Liver (tissue), 9 donors: ENCODE measurements around the gene CBX4. TPM values are rescaled to one million over a fixed set of nuclear protein-coding genes. Genes with fewer than 3 reads are reported as not detected.

ENCODE experiments used
- DNase-seq: peaks from one replicate; pipeline ENCODE4 v3.0.0-alpha.2; 2017; ENCODE audit warnings: low spot score
- H3K27ac ChIP-seq, 2 donors: one replicate each; pipeline ENCODE4 v1.7.0; 2013; ENCODE audit warnings: inconsistent platforms in 2 of 2, low read length in 2 of 2, control low read depth in 1 of 2, low read depth in 1 of 2, mild to moderate bottlenecking in 1 of 2
- H3K27me3 ChIP-seq, 4 donors: one replicate each; pipeline versions ENCODE4 v1.6.1 to v1.7.0; 2013; ENCODE audit warnings: low read length in 3 of 4, inconsistent platforms in 1 of 4, mild to moderate bottlenecking in 1 of 4, moderate library complexity in 1 of 4; ENCODE audit not compliant: control insufficient read depth in 4 of 4, insufficient read depth in 4 of 4
- H3K36me3 ChIP-seq, 4 donors: one replicate each; pipeline versions ENCODE4 v1.6.1 to v1.7.0; 2013; ENCODE audit warnings: low read length in 3 of 4, mild to moderate bottlenecking in 3 of 4, low read depth in 1 of 4, moderate library complexity in 1 of 4; ENCODE audit not compliant: control insufficient read depth in 4 of 4, insufficient read depth in 3 of 4
- H3K4me1 ChIP-seq, 4 donors: one replicate each; pipeline versions ENCODE4 v1.6.1 to v1.7.0; 2013; ENCODE audit warnings: low read length in 3 of 4, mild to moderate bottlenecking in 3 of 4, moderate library complexity in 1 of 4; ENCODE audit not compliant: control insufficient read depth in 4 of 4, insufficient read depth in 4 of 4
- H3K4me3 ChIP-seq, 3 donors: one replicate each; pipeline versions ENCODE4 v1.6.1 to v1.7.0; 2013; ENCODE audit warnings: low read length in 3 of 3, control low read depth in 1 of 3, low read depth in 1 of 3, mild to moderate bottlenecking in 1 of 3
- H3K9ac ChIP-seq, 2 donors: one replicate each; pipeline ENCODE4 v1.7.0; 2013; ENCODE audit warnings: low read length in 2 of 2, mild to moderate bottlenecking in 2 of 2, moderate library complexity in 2 of 2, control low read depth in 1 of 2, low read depth in 1 of 2
- H3K9me3 ChIP-seq, 4 donors: one replicate each; pipeline versions ENCODE4 v1.6.1 to v1.7.0; 2013; ENCODE audit warnings: low read length in 3 of 4; ENCODE audit not compliant: control insufficient read depth in 4 of 4
- ATF3 ChIP-seq: IDR thresholded peaks from 2 replicates; pipeline ENCODE4 v1.6.1; 2016; ENCODE audit warnings: antibody characterized with exemption
- FOXA1 ChIP-seq: IDR thresholded peaks from 2 replicates; pipeline ENCODE4 v1.6.1; 2016; ENCODE audit warnings: antibody characterized with exemption
- FOXA2 ChIP-seq: IDR thresholded peaks from 2 replicates; pipeline ENCODE4 v1.6.1; 2016; ENCODE audit warnings: antibody characterized with exemption
- GABPA ChIP-seq, 2 donors: IDR thresholded peaks in 1 of 2; conservative IDR thresholded peaks in 1 of 2; 2 replicates each; pipeline ENCODE4 v1.6.1; 2016; ENCODE audit warnings: antibody characterized with exemption in 2 of 2, mild to moderate bottlenecking in 1 of 2, moderate library complexity in 1 of 2
- HNF4A ChIP-seq, 2 donors: conservative IDR thresholded peaks; 2 replicates each; pipeline ENCODE4 v1.6.1; 2016; ENCODE audit warnings: antibody characterized with exemption in 2 of 2, mild to moderate bottlenecking in 2 of 2
- HNF4G ChIP-seq: IDR thresholded peaks from 2 replicates; pipeline ENCODE4 v1.6.1; 2016; ENCODE audit warnings: antibody characterized with exemption
- JUND ChIP-seq, 2 donors: IDR thresholded peaks; 2 replicates each; pipeline ENCODE4 v1.6.1; 2016; ENCODE audit warnings: antibody characterized with exemption in 2 of 2
- MAX ChIP-seq: IDR thresholded peaks from 2 replicates; pipeline ENCODE4 v1.6.1; 2016; ENCODE audit warnings: antibody characterized with exemption
- NR2F2 ChIP-seq: IDR thresholded peaks from 2 replicates; pipeline ENCODE4 v1.6.1; 2016; ENCODE audit warnings: antibody characterized with exemption
- RAD21 ChIP-seq, 2 donors: IDR thresholded peaks; 2 replicates each; pipeline ENCODE4 v1.6.1; 2016; ENCODE audit warnings: antibody characterized with exemption in 2 of 2, mild to moderate bottlenecking in 2 of 2
- SP1 ChIP-seq: IDR thresholded peaks from 2 replicates; pipeline ENCODE4 v1.6.1; 2018; ENCODE audit warnings: antibody characterized with exemption, mild to moderate bottlenecking
- TAF1 ChIP-seq: conservative IDR thresholded peaks from 2 replicates; pipeline ENCODE4 v1.6.1; 2016; ENCODE audit warnings: antibody characterized with exemption, mild to moderate bottlenecking
- YY1 ChIP-seq: IDR thresholded peaks from 2 replicates; pipeline ENCODE4 v1.6.1; 2016; ENCODE audit warnings: antibody characterized with exemption, mild to moderate bottlenecking
- WGBS: extraction: QIAGEN DNeasy Blood & Tissue Kit; methylation state at CpG from one replicate; pipeline ENCODE4 v1.1.7; 2013; 5-methylcytosine and 5-hydroxymethylcytosine counted together
- polyA plus RNA-seq, 2 donors: library from polyadenylated mRNA; stranded (reverse) in 1 of 2; unstranded in 1 of 2; fragments of 200-250 nt in 1 of 2; fragments of >200 nt in 1 of 2; fragmentation: Nextera tagmentation in 1 of 2; extraction: Ambion mirVana in 1 of 2; gene quantifications; one replicate each; pipeline versions ENCODE4 v1.2.1 to v1.2.3, GENCODE V29; 2013 to 2015
- total RNA-seq, 2 donors: library from RNA; depleted of rRNA; stranded (reverse); fragments of >200 nt; gene quantifications; one replicate each; pipeline ENCODE4 v1.2.3, GENCODE V29; 2014
- TF ChIP-seq, protein P1 (sequence below): fragments of 150-350 bp; IDR thresholded peaks from 2 replicates; pipeline ENCODE4 v1.5.1; 2017; ENCODE audit warnings: improper control_type of control experiment, low read depth, low read length; ENCODE audit not compliant: missing input control
- donor health status: healthy.
- donor health status: healthy.
- donor health status: healthy.
- donor health status: healthy.
- donor health status: healthy.

Gene CBX4
- total and polyA plus RNA-seq, 4 donors, result 4.8 to 8.9 (median 6.3) TPM

- DNase-seq, result no peak
- no peak for TF ChIP-seq SP1
- TF ChIP-seq NR2F2, result no peak
- peaks cover 6 to 53% (median 25%) of the 10 kb centered on the region in 4 donors for H3K27me3 ChIP-seq
- peaks cover 8 to 41% (median 17%) of the 10 kb centered on the region in 4 donors for H3K4me1 ChIP-seq
- no peak overlapping the region for H3K27ac ChIP-seq
- no peak overlapping the region for H3K4me3 ChIP-seq
- 5% methylated on average over 52 of the region's 52 CpGs for WGBS
- H3K9me3 ChIP-seq, result peaks cover 0 to 6% (median 0%) of the 10 kb centered on the region in 4 donors
- H3K9ac ChIP-seq, result no peak overlapping the region
- no peaks in the 10 kb centered on the region for H3K36me3 ChIP-seq
Measured at GRCh38 chr17:79801156-79802038, 37.8 kb downstream of the CBX4 start.

DNA sequence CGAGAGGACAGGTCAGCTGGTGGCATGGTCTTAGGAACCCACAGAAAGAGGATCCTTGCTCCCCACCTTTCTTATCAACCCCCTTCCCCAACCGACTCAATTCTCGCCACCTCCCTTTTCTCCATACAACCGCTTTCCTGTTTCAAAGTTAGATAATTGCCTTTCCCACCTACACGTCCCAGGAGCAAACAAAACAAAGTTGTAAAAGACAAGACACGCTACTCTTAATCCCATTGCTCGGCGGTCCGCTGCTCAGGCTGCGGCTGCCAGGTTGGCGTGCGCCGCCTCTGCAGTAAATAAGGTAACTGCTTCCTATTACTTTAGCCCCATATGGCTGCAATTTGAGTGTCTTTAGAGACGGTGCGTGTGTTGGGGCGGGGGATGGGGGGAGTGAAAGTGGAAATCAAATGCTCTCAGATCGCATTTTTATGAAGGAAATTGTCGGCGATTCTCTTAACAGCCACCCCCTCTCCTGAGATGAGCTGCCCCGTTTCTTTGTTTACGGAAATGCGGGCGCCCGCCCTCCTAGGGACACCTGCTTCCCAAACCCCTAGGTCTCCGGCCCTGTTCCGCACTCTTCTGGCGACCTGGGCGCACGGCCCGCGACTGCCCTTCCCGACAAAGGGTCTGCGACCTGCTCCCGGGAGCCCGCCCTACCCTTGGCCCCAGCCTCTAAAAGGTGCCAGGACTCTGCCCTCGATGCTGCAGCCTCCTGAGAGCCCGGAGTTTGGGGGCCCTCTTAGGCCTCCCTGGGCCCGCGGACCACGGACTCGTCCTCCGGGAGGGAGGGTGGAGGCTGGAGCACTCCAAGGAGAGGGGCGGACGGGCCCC lies 38.7 kb downstream of the CBX4 start:
- WGBS, result 4% methylated on average over 44 of the region's 44 CpGs
- H3K27ac ChIP-seq, result no peak overlapping the region
- DNase-seq, result no peak
- peaks cover 5 to 49% (median 21%) of the 10 kb centered on the region in 4 donors for H3K27me3 ChIP-seq
- no peak overlapping the region for H3K4me3 ChIP-seq
- TF ChIP-seq HNF4G (no peak), JUND (IDR thresholded peaks at IDR 0.05) (no peak), RAD21 (IDR thresholded peaks at IDR 0.05) (peak in 1 of 2 donors; percentile 4), FOXA2 (no peak), GABPA (IDR thresholded peaks at IDR 0.05 in 1 of 2, conservative IDR thresholded peaks at IDR 0.05 in 1 of 2) (no peak)
- no peak overlapping the region for H3K9ac ChIP-seq
- no peaks in the 10 kb centered on the region for H3K36me3 ChIP-seq
- H3K4me1 ChIP-seq, result peaks cover 12 to 47% (median 23%) of the 10 kb centered on the region in 4 donors
- H3K9me3 ChIP-seq, result peaks cover 0 to 6% (median 0%) of the 10 kb centered on the region in 4 donors

DNA sequence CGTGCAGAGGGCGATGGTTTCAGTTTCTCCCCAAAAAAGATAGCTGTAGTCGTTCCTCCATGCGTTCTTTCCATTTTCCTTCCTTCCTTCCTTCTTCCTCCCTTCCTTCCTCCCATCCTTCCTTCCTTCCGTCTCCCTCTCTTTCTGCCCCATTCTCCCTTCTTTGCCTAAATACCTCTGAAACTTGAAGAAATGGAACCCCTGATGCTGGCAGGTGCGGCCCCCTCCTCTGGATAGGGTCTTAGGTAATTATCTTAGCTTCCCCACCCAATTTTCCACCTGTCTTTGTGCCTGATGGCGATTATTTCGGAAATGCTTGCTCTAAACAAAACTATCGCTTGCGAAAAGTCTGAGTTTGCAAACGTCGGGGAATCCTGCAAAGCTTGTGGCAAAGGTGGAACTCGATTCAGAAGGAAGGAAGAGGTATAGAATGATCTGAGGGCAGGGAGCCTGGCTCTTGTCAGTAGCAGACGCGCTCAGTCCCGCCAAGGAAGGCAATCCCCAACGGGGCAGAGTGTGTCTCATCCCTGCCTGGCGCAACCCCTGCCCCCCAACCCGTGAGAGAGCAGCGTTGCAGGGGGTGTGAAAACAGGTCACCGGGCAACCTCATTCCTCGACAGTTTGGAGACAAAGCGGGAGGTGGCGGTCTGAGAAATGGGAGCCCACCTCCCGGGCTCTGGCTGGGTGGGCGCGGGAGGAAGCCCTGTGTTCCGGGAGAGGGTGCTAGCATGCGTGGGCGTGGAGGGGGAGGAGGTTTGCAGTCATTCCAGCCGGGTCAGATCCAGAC lies 39.5 kb downstream of the CBX4 start:
- H3K9ac ChIP-seq, result no peak overlapping the region
- H3K9me3 ChIP-seq, result peaks cover 0 to 6% (median 0%) of the 10 kb centered on the region in 4 donors
- WGBS, result 6% methylated on average over 31 of the region's 31 CpGs
- no peak overlapping the region for H3K27ac ChIP-seq
- H3K4me3 ChIP-seq, result no peak overlapping the region
- H3K4me1 ChIP-seq, result peaks cover 12 to 47% (median 23%) of the 10 kb centered on the region in 4 donors
- no peak for TF ChIP-seq ATF3
- DNase-seq, result no peak
- peaks cover 0 to 3% (median 0%) of the 10 kb centered on the region in 4 donors for H3K36me3 ChIP-seq
- peaks cover 5 to 43% (median 18%) of the 10 kb centered on the region in 4 donors for H3K27me3 ChIP-seq

- H3K4me3 ChIP-seq, result no peak overlapping the region
- TF ChIP-seq HNF4G (no peak), TAF1 (no peak), JUND (IDR thresholded peaks at IDR 0.05) (no peak), YY1 (no peak), MAX (no peak), FOXA1 (no peak), HNF4A (conservative IDR thresholded peaks at IDR 0.05) (no peak), FOXA2 (no peak), ATF3 (no peak)
- TF ChIP-seq, protein P1, sequence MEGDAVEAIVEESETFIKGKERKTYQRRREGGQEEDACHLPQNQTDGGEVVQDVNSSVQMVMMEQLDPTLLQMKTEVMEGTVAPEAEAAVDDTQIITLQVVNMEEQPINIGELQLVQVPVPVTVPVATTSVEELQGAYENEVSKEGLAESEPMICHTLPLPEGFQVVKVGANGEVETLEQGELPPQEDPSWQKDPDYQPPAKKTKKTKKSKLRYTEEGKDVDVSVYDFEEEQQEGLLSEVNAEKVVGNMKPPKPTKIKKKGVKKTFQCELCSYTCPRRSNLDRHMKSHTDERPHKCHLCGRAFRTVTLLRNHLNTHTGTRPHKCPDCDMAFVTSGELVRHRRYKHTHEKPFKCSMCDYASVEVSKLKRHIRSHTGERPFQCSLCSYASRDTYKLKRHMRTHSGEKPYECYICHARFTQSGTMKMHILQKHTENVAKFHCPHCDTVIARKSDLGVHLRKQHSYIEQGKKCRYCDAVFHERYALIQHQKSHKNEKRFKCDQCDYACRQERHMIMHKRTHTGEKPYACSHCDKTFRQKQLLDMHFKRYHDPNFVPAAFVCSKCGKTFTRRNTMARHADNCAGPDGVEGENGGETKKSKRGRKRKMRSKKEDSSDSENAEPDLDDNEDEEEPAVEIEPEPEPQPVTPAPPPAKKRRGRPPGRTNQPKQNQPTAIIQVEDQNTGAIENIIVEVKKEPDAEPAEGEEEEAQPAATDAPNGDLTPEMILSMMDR, result no peak
Measured at GRCh38 chr17:79799174-79799537, 40.1 kb downstream of the CBX4 start.

More at GRCh38 chr17:79799174-79799537, 40.1 kb downstream of the CBX4 start:
- Histone ChIP-seq H3K36me3 (peaks cover 0 to 6% (median 0%) of the 10 kb centered on the region in 4 donors), H3K27me3 (peaks cover 5 to 38% (median 17%) of the 10 kb centered on the region in 4 donors), H3K9ac (no peak overlapping the region), H3K4me1 (peaks cover 12 to 47% (median 22%) of the 10 kb centered on the region in 4 donors), H3K9me3 (peaks cover 0 to 6% (median 0%) of the 10 kb centered on the region in 4 donors), H3K27ac (no peak overlapping the region)
- WGBS, result 8% methylated on average over 23 of the region's 23 CpGs
- DNase-seq, result no peak
